HG02870 (cell line): ENCODE measurements around the gene UAP1.

ENCODE experiments used
- ATAC-seq: cut with Tn5 transposase; IDR thresholded peaks from one replicate; pipeline ENCODE4 v1.9.1; 2021; ENCODE audit warnings: mild to moderate bottlenecking, moderate library complexity; ENCODE audit not compliant: unreplicated experiment

The UAP1 gene

GRCh38 chr1:162561616-162562469 is at the start of gene UAP1:
UAP1 (plus strand) TSS chr1:162561722; CDS start chr1:162566069, 4,347 bp downstream.
- peak; percentile 27 for ATAC-seq

GRCh38 chr1:162527314-162527713 is 34.2 kb upstream of the UAP1 start:
- ATAC-seq, result no peak

GRCh38 chr1:162530307-162530987 is 31.1 kb upstream of the UAP1 start:
- peak; percentile 96 for ATAC-seq

- no peak for ATAC-seq
Measured at GRCh38 chr1:162530988-162531319, 30.6 kb upstream of the UAP1 start.

DNA sequence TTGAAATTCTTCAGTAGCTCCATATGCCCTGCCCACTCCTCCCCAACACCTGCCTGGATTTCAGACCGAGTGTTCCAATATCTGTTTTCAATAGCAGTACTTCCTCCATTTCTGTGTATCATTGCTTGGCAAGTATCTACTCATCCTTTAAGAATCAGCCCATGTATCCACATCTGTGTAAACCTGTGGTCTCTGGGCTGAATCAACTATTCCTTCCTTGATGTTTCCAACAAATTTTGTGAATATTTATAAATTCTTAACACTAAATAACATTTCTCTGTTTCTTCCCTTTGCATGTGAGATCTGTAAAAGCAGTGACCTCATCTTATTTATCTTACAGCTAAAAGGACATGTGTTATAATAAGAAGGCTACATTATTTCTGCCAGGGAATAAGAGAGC is 26.0 kb upstream of the UAP1 start:
- no peak for ATAC-seq

DNA sequence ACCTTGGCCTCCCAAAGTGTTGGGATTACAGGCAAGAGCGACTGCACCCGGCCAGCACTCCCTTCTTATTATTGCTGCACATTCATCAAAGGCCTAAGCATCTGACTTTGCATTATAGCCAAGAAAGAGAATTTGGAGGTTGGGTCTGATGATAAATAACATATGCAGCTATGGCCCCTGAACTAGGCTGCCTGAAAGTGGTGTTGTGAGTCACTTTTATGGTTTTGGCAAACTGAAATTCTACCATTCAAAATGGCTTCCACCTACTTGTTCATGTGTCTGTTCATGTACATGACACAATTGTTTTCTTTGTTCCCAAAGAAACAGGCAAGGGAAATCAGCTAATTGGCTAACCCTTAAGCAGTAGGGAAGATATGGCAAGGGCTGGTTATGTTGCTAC is 25.0 kb upstream of the UAP1 start:
- ATAC-seq, result no peak

- no peak for ATAC-seq
Measured at GRCh38 chr1:162537216-162537615, 24.3 kb upstream of the UAP1 start.

DNA sequence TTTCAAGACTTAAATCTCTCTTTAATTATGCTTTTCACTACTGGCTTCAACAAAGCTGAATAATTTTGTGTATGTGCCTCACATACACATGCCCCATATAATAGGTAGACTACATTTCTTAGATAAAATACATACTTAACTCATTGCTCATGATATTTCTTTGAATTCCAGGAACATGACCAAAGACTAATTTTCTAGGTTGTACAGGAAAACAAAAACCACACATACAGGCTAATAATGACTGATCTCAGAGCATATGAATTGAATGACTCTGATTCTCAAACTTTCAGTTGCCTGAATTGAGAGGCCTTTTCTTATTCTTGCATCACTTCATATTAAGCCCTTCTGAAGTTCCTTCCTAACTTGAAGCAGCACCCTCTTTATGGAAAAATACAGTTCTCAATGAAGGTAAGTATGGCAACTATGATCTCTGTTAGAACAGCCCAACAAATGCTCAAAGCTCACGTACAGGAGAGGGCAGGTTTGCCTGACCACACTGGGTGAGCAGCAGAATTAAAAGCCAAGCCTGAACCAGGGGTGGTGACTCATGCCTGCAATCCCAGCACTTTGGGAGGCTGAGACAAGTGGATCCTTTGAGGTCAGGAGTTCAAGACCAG is 22.6 kb upstream of the UAP1 start:
- ATAC-seq, result no peak

DNA sequence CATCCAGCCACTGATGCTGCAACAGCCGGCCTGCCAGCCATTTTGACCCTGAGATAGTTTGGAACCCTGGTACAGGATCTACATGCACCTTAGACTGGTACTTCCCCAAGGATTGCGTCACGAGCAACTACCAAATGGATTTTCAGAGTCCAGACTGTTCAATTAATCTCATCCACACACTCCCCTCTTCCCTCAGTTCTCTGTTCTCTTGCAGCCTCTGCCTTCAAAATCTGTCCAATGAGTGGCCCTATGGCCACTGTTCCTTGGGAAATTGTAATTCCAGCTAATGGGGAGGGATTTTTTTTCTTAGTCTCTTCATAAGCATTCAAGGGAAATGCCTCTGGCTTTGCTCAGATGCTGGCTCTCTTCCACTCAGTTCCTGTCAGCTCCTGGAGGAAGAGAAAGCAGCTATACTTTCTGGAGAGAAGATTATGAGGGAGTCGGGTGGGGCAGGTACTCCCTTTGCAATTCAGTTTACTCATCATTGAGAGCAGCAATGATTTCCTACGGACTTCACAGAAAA is 19.8 kb upstream of the UAP1 start:
- ATAC-seq, result no peak

GRCh38 chr1:162543228-162543627 is 18.3 kb upstream of the UAP1 start:
- ATAC-seq, result no peak

DNA sequence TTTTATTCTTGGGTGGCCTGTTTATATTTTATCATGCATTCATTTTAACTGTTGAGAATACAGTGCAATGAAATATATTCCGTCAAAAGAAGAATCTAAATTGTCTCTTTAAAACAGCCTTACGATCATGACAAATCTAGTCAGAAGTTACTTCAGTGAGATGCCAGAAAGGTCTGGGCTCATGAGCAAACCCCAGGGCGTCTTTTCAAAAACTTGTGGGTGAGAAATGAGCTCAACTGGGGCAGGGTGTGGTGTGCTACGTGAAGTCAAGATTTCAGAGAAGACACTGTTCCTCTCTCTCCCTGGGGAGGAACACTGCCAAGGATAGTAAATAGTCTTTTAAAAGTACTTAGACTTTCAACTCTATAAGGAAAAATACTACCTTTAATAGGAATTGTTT is 13.4 kb upstream of the UAP1 start:
- no peak for ATAC-seq

GRCh38 chr1:162549001-162549400 is 12.5 kb upstream of the UAP1 start:
- no peak for ATAC-seq

DNA sequence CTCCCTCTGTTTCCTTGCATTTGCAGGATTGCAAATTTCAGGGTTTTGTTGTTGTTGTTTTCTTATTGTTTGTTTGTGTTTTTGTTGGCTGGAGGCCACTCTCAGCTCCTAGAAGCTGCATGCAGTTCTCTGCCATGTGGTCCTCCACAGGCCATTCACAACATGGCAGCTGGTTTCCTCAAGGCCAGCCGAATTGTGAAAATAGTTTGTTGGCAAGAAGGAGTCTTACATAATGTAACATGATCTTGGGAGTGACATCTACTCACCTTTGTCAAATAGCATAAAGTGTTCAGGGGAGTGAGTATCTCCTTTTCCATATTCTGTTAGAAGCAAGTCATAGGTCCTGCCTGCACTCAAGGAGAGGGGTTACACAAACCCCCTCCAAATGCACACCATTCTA is 10.6 kb upstream of the UAP1 start:
- ATAC-seq, result no peak

GRCh38 chr1:162551969-162552683 is 9.4 kb upstream of the UAP1 start:
- ATAC-seq, result no peak

GRCh38 chr1:162552684-162553252 is 8.8 kb upstream of the UAP1 start:
- ATAC-seq, result no peak

- ATAC-seq, result no peak
Measured at GRCh38 chr1:162554258-162554657, 7.3 kb upstream of the UAP1 start.

DNA sequence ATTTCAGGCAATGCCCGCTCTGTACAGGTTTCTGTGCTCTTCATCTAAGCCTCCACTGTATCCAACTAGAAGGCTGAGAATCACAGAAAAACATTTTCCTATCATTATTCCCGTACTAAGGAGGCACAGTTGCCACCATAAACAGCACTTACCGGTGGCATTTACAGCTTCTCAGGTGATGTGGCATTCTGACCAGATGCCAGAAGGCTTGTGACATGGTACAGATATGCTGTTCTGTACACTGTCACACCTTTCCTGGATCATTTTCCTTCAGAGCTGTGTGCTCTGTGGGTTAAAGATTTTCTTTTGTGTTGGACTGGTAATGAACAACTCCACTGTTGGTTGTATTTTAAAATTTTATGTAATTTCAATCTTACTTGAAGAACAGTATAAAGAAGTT is 4.0 kb upstream of the UAP1 start:
- ATAC-seq, result no peak

- ATAC-seq, result no peak
Measured at GRCh38 chr1:162560303-162561036, 1.1 kb upstream of the UAP1 start.

DNA sequence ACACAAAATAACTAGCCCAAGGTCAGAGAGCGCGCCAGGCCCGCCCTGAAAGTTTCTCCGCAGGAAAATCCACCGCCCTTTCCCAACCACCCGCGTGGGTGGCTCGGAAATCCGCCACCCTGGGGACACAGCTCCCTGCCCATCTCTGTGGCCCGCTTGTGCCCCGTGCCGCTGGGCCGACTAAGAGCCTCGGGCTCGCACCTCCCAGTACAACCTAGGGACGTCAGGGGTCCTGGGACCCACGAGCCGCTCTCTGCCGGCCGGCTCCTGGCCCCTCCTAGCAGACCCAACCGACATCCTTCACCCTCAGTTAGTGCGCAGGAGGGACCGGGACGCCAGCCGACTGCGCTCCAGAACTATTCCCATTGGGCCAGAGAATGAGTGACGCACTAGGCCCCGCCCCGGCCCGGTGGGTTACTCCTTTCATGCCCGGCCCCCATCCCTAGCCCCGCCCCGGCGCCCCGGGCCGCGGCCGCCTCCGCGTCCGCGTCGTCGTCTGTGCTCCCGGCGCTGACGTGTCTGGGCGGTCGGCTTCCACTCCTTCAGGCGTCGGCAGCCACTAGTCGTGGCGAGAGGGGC is 396 bp upstream of the UAP1 start:
- peak; percentile 89 for ATAC-seq

GRCh38 chr1:162562470-162562828 is 927 bp downstream of the UAP1 start:
- ATAC-seq, result no peak
